Measurements from ENCODE around the gene RAI1.

The RAI1 gene

DNA sequence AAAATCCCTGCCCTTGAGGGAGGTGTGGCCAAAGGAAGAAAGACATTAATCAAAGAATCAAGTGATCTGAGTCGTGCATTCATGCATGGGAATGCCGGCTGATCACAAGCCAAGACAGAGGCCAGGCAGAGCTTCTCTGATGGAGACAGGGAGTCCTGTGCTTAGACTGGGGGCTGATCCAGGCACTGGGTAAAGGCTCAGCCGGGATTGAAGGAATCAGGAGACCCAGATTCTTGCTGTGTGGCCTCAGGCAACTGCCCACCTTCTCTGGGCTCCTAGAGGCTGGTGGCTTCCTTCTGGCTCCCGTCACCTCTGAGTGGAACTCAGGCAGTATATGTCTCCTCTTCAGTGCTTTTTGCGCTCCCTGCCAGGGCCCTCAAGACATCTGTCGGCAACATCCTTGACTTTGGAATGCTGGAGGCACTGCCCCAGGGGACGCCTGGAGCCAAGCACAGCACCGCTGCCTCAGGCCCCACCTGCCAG is 17.7 kb downstream of the RAI1 start:
- DNase-seq (ENCODE audit: low read depth in 1 of 2, low spot score in 1 of 2): no peak

DNA sequence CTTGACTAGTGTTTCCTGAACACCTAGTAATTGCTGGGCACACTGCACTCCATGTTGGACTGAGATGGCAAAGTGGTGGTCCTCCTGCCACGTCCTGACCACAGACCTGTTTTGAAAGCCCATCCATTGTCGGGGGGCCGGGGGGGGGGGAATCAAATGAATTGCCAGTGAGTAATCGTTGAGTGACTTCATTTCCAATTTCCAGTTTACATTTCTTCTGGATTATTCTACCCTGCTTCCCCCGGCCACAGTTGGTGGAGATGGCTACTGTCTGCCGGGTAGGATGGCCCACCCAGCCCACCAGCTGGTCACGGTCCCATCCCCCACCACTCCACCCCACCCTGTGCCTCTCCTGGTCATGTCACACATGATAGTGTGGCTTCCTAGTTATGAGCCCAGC is 18.2 kb downstream of the RAI1 start:
- DNase-seq (ENCODE audit: low read depth in 1 of 2, low spot score in 1 of 2): no peak

DNA sequence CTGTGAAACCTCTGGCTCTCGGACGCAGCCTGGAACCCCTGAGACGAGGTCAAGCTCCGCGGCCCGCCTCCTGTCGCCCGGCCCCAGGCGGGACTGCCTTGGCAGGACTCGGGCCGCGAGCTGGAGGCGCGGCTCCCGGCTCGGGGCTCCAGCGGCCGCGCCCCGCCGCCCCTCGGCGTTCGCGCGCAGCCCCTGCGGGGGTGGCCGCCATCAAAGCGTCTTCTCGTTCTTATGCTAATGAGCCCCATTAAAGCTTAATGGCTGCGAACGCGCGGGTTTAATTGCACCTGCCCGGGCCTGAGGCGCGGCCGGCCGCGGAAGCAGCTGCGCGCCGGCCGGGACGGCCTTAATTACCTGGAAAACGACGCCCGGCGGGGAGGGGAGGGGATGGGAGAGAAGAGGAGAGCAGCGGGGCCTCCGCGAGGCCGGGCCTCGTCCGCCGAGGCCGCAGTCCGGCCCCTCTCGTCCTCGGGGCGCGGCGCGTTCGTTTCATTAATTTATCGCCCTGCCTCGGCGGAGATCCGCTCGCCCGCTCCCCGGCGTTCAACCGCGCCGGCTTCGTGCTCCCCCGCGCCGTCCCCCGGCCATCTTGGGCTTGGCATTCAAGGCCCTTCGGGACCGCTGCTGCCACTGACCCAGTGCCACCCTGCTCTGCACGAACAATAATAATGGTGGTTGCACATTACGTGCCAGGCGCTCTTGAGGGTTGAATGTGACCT is 19.2 kb downstream of the RAI1 start:
- DNase-seq (ENCODE audit: low read depth in 1 of 2, low spot score in 1 of 2): no peak

DNA sequence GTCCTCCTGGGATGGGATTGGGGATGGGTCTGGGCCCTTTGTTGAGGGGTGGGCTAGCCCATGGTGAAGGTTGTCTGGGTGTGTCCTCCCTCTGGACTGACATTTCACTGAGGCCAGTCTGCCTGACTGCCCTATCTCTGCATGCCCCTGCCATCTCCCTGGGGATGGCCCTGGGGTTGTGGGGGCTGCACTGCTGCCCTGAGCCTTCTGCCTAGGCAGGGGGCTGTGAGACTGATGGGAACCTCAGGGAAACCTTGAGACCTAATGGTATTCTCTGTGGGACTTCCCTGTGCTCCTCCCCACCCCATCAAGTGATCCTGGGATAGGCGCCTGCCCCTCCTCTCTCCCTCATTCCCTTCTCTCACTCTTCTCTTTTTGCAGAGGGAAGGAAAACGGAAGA is 19.9 kb downstream of the RAI1 start:
- no peak for DNase-seq (ENCODE audit: low read depth in 1 of 2, low spot score in 1 of 2)

DNA sequence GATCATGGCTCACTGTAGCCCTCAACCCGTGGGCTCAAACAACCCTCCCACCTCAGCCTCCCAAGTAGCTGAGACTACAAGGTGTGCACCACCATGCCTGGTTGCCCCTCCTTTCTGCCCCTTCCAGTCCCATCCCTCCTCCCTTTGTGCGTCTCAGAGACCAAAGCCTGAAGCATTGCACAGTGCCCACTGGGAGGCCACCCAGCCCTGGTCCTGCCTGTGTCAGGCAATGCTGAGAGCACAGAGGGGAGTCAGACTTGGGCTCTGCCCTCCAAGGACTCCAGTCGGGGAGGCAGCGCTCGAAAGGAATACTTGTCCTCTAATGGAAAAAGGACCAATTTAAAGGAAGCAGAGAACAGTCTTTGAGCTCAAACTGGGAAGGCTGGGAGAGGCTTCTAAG is 20.4 kb downstream of the RAI1 start:
- no peak for DNase-seq (ENCODE audit: low read depth in 1 of 2, low spot score in 1 of 2)

DNA sequence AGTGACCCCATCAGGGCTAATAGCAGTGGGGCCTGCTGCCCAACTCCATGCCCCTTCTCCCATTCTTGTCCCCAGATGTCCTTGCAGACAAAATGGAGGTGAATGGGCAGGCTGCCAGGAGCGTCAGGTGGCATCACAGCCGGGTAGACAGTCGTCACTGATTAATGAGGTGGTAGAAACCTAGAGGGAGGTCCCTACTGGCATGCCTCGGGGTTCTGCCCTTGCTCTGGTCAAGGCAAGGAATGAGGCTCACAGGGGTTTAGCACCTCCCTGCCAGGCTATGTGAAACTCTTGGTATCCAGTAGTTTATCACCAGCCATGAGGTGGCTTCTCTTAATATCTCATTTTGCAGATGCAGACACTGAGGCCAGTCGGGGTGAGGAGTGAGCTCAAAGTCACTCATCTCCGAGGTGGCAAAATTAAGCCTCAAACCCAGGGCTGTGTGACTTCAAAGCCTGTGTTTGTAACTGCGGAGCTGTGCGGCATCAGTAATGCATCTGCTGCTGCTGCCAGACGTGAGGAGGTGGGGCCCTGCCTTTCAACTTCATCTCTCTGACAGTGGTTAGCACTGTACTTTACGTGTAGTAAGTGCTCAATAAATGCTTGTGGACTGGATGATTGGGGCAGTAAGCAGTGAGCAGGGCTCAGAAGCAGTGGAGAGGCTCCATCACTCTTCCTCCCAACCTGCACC is 21.3 kb downstream of the RAI1 start:
- no peak for DNase-seq (ENCODE audit: low read depth in 1 of 2, low spot score in 1 of 2)

DNA sequence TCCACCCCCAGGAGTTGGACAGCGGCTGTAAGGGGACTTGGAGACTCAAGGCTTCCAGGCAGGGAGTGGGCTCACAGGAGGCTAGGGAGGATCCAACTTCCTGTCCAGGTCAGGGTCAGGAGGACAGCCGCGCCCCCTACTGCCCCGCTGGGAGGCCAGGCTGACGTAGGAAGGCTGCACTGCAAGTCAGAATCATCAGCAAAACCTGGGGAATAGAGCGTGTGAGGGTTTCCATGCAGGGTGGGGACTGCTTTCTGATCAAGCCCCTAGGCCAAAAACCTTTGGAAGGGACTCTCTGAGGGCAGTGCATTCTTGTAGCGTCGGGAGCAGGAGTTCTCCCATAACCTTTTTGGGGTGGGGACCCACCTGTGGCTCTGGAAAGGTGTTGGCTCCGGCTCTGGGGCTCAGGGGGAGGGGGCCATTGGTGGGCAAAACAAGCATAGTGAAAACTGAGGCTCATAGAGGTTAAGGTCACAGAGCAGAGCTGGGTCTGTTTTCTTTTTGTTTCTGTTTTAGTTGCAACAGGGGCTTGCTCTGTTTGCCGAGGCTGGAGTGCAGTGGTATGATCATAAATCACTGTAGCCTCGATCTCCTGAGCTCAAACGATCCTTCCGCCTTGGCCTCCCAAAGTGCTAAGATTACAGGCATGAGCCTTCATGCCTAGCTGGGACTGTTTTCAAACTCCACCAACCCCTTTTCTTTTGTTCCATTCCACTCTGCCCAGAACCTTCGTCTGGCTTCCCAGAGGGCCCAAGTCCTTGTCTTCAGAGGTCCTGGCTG is 22.1 kb downstream of the RAI1 start:
- no peak for DNase-seq (ENCODE audit: low read depth in 1 of 2, low spot score in 1 of 2)

DNA sequence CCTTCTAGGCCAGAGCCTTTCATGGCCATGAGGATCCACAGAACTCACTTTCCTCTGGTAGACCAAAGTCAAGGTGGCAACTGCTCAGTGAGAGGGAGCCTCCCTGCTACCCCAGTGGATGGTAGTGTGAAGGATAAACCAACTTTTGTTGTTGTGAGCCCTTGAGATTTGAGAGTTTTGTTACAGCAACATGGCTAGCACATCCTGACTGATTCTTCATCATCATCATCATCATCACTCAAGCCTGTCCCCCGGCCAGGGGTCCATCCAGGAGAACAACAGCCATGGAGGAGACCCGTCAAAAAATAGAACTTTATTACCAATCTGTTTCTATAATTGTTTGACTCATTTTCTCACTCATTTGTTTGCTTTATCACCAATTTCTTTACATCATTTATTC is 23.7 kb downstream of the RAI1 start:
- DNase-seq (ENCODE audit: low read depth in 1 of 2, low spot score in 1 of 2): no peak

DNA sequence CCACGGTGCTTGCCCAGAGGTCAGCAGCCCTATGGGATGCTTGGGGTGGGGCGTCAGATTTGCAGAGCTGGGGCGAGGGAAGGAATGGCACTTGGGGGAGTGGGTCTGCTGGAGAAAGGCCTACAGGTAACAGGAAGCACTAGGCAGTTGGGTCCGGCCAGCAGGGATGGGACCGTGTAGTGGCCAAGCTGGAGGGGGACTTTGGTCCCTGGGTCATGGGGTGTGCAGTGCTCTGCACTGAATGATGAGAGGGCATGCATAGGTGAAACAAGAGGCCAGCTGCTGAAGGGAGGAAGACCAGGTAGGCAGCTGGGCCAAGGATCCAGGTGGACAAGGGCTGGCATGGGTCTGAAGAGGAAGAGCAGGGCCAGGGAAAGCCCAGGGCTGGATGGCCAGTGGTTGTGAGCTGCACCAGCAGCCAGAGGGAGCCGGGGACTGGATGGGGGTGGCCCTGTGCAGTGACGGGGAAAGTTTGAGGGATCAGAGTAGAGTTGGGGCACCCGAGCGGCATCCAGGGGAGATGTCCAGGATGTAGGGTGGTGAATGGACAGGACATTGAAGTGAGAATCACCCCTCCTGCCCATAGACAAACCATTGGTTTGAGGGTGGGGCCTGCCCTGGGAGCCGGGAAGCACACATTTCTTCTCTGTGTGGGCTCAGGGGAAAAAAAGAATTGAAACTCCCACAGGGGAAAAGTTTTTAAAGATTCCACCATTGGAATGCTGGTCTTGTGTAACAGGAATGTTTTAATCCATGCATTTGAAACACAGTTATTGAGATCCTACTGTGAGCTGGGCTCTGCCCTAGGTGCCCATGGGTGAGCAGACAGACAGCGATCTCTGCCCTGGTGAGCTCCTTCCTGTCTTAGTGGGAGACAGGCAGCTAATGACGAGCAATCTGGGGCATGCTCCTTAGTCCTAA is 25.1 kb downstream of the RAI1 start:
- no peak for DNase-seq (ENCODE audit: low read depth in 1 of 2, low spot score in 1 of 2)

DNA sequence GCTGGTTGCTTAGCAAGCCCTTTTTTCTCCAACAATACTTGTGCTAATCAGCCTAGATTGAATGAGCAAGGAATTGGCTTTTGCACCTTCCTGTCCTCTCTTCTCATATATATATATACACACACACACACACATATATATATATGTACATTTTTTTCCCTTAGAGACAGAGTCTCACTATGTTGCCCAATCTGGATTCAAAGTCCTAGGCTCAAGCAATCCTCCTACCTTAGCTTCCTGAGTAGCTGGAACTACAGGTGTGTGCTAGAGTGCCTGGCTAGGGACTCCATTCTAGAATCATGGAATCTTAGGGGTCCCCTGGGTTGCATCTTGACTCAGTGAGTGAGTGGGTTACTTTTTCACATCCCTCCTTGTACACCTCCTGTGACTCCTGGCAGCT is 27.0 kb downstream of the RAI1 start:
- DNase-seq (ENCODE audit: low read depth in 1 of 2, low spot score in 1 of 2): no peak

DNA sequence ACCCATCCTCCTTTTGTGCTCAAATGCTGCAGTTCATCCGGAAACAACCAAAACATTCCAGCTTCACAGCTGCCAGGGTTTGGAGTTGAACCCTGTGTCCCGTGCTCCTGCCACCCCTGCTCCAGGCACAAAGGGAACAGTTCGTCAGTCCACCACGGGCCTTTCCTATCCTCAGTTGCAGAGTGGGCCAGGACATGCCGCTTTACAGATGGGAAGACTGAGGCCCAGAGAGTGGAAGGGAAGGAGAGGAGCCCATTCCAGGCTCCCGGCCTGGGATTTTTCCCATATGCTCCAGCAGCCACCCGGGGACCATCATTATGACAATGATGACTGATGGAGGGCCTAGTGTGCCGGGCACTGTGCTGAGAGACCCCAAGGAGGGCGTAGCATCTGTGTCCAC is 27.6 kb downstream of the RAI1 start:
- no peak for DNase-seq (ENCODE audit: low read depth in 1 of 2, low spot score in 1 of 2)

DNA sequence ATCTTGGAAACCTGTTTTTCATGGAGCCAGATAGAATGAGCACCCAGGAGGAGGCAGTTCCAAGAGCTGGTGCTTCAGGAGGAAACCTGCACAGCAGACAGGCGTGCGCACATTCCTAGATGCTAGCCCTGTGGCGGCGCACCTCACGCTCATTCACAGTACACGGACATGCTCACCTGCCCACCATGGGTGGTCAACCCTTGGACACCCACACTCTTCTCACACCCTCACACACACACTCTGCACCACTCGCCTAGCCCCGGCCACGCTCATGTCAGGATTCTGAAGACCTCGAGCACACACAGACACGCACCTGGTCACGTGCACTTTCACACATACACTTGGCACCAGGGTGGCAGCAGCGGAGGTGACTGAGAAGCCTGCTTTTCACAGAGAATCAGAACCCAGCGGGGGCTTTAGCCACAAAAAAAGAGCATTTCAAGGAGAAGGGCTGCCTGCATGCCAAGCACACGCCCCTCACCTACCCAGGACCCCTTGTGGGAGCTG is 28.6 kb downstream of the RAI1 start:
- DNase-seq (ENCODE audit: low read depth in 1 of 2, low spot score in 1 of 2): no peak

DNA sequence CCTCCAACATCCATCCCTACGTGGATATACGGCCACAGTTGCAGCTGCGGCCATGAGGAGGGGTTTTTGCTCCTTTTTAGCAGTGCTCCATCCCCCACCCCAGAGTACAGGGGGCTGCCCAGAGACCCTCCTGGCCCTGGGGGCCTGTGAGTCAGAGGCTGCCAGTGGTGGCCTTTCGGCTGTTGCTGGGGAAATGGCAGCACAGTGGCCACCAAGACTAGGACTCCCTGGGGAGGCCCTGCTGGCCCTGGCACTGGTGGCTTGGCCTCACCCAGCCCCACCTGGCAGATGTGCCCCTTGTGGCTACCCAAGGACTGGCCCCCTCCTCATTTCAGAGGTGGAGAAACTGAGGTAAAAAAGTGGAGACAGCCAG is 29.1 kb downstream of the RAI1 start:
- DNase-seq (ENCODE audit: low read depth in 1 of 2, low spot score in 1 of 2): no peak

DNA sequence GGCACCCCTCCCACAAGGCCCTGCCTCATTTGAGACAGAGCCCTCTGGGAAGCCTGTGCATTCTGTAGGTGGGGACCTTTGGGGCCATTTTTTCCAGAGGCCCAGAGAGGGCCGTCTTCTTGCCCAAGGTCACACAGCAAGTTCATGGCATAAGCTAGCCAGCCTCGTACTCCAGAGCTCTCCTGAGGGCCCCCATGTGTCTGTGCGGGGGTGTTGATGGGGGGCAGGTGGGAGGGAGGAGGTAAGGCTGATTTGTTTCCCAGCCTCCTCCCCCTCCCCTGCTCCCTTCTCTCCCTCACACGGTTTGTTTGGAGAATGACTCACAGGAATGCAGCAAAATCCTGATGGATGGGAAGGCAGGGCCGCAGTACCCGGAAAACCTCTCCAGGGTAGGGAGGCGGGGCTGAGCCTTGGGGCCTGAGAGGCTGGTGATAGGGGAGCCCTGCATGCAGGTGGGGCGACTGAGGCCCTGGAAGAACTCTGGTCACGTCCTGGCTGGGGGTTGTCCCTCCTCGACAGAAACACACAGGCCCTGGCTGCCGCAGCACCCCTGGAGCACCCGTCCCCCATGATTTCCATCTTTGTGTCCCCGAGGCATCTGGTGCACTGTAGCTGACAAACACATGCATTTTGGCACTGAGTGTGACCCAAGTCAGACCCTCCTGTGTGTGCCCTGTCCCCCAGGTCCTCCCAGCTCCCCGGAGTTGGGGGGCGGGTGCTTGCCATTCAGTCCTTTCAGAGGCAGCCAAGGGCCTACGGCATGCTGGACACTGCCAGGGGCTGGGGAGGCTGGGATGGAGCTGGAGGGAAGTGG is 29.7 kb downstream of the RAI1 start:
- DNase-seq (ENCODE audit: low read depth in 1 of 2, low spot score in 1 of 2): no peak

DNA sequence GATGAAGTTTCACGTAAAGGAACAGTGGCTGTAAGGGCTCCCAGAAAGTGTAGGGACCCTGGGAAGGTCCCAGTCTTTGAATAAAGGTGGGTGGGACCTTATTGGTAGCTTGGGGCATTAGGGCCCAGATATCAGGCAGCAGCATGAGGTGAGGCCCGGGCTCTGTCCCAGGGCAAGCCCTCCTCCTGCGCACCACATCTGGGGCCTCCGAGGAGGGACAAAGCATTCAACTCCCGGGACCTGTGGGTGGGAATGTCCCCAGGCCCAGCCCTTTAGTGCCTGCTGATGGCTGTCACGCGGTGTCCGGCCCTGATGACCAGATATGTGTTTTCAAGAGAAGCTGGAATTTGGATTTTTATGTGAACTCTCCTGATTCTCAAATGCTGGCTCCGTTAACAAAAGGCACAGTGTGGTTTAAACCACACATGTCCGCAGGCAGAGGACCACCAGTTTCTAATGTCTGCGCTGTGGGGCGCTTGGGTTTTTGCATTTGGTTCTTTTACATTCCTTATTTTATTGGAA is 30.4 kb downstream of the RAI1 start:
- DNase-seq (ENCODE audit: low read depth in 1 of 2, low spot score in 1 of 2): no peak

DNA sequence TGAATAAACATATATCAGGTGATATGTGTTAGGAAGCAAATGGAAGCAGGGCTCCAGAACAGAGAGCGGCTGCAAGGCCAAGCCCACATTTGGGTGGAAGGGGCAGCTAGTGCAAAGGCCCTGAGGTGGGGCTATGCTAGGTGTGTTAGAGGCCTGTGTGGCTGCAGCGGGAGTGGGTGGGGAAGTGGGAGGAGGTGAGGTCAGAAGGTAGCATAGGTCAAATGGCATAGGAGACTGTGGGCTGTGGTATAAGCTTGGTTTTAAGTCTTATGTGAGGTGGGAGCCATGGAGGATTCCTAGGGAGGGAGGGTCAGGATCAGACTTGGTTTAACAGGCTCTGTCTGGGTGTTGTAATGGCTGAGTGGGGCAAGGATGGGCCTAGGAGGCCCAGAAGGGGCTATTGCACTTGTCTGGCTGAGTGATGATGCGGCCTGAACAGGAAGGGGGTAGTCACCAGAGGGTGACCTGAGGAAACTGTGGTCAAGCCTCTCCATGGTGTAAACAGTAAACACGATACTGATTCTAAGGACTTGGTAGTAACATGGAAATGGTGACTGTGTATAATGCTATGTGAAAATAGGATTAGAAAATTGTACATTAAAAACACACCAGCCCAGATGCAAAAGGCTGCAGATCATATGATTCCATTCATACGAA is 31.1 kb downstream of the RAI1 start:
- DNase-seq (ENCODE audit: low read depth in 1 of 2, low spot score in 1 of 2): no peak

DNA sequence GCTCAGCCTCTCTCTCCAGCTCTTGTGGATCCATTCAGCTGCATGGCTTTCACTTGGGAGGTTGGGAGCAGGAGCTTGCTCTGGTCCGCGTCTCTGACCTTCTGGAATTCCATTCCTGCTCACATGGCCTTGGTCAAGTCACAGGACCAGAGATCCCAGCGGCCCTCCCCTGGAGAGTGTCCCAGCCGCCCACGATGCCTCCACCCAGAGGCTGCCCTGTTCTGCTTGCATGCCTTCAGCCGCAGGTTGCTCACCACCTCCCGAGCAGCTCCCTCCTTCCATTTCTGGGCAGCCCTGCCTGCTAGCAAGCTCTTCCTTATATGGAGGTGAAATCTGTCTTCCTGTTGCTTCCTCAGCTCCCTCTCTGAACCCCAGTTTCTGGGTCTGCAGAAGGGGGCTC is 32.6 kb downstream of the RAI1 start:
- no peak for DNase-seq (ENCODE audit: low read depth in 1 of 2, low spot score in 1 of 2)

DNA sequence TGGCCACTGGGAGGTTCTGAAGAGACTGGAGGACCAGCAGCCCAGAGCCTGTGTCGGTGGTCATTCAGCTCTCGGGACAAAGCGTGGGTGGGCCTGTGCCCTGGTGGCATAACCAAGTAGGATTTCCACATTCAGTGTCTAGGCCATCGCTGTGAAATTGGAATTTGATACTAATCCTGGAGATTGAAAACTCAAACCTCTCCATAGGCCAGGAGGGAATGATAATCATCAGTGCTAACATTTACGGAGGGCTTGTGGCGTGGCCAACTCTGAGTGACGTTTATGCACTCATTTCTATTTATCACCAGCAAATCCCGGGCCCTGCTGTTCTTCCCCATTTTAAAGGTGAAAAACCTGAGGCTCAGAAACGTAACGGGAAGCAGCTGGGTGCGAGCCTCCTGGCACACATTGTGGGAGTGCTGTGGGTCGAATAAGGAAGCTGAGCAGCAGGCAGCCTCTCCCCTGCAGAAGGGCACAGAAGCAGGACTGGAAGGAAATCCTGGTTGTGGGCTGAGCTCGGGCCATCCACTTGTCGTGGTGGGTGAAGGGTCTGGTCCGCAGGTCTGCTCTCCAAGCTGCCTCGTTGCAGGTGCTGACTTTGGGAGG is 33.1 kb downstream of the RAI1 start:
- no peak for DNase-seq (ENCODE audit: low read depth in 1 of 2, low spot score in 1 of 2)

DNA sequence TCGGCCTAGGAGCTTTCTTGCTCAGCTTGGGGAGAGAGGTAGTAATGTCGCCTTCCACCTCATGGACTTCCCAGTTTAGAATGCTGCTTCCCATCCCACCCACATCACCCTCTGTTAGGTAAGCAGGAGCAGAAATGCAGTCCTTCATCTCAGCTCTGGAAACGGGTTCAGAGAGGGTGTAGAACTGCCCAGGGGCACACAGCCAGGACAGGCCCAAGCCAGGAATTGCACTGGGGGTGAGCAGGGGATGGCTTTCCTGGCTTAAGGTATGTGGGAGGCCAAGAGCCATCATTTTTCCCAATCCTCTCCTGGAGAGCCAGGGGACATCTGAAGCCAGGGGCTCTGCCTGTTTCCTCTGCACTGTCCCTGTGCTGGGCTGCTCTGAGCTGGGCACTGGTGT is 33.6 kb downstream of the RAI1 start:
- no peak for DNase-seq (ENCODE audit: low read depth in 1 of 2, low spot score in 1 of 2)
